ENCODE data around the gene TGFBI.
"Not testable (repeated sequence)": the region's sequence is repeated elsewhere in the genome, so short reads cannot be mapped to it uniquely, and the experiment has no call there.

Gene TGFBI

DNA sequence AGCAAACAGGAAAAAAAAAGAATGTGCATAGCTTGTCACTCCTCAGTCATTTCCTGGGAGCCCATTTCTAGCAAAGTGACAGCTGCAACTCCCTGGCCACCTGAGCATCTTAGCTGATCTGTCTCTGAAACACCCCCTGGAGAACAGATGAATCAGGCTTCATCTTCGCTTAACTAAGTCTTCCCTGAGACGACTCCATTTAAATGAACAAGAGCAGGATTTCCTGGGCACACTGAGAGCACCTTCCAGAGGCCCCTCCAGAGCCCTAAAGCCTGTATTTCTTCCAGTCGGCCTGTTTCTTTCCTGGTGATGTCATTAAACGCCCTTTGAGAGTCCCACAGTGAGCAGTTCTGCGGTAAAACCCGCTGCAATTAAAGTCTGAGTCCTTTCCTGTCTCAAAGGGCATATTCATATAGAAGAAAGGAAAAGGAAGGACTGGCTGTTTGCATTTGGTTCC lies 13.9 kb downstream of the TGFBI start:
- H3K4me3 ChIP-seq (replicated peaks; ENCODE audit: low read depth, low read length): no peak overlapping the region
- peaks cover 4% of the 10 kb centered on the region for H3K27me3 ChIP-seq (replicated peaks; ENCODE audit: control insufficient read depth, insufficient read depth, low read length)
- no peaks in the 10 kb centered on the region for H3K36me3 ChIP-seq (ENCODE audit: control insufficient read depth, insufficient read depth, low read length)
- no peak for DNase-seq (ENCODE audit: extremely low read depth, insufficient read length)
- TF ChIP-seq, protein P1, sequence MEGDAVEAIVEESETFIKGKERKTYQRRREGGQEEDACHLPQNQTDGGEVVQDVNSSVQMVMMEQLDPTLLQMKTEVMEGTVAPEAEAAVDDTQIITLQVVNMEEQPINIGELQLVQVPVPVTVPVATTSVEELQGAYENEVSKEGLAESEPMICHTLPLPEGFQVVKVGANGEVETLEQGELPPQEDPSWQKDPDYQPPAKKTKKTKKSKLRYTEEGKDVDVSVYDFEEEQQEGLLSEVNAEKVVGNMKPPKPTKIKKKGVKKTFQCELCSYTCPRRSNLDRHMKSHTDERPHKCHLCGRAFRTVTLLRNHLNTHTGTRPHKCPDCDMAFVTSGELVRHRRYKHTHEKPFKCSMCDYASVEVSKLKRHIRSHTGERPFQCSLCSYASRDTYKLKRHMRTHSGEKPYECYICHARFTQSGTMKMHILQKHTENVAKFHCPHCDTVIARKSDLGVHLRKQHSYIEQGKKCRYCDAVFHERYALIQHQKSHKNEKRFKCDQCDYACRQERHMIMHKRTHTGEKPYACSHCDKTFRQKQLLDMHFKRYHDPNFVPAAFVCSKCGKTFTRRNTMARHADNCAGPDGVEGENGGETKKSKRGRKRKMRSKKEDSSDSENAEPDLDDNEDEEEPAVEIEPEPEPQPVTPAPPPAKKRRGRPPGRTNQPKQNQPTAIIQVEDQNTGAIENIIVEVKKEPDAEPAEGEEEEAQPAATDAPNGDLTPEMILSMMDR (IDR thresholded peaks at IDR 0.05; ENCODE audit: insufficient read depth, low read length, poor library complexity, severe bottlenecking): no peak

DNA sequence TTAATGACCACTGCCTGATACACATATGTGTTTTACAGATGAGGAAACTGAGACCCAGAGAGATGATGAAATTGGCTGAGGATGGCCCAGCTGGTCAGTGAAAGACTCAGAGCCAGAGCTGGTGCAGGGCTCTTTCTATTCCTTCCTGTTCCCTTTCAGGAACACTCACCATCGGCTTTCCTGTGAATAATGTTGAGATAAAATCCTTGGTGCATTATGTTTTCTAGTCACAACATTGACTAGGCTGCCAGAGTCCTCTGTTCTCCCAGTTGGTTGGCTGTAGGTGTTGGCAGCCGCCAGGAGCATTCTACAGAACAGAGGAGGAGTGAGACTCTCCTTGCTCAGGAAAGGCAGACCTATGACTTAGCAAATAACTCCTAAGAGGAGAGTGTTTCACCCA lies 14.8 kb downstream of the TGFBI start:
- TF ChIP-seq, protein P1 (IDR thresholded peaks at IDR 0.05; ENCODE audit: insufficient read depth, low read length, poor library complexity, severe bottlenecking): no peak
- Histone ChIP-seq H3K36me3 (ENCODE audit: control insufficient read depth, insufficient read depth, low read length) (no peaks in the 10 kb centered on the region), H3K27me3 (replicated peaks; ENCODE audit: control insufficient read depth, insufficient read depth, low read length) (peaks cover 4% of the 10 kb centered on the region), H3K4me3 (replicated peaks; ENCODE audit: low read depth, low read length) (no peak overlapping the region)
- DNase-seq (ENCODE audit: extremely low read depth, insufficient read length): no peak

DNA sequence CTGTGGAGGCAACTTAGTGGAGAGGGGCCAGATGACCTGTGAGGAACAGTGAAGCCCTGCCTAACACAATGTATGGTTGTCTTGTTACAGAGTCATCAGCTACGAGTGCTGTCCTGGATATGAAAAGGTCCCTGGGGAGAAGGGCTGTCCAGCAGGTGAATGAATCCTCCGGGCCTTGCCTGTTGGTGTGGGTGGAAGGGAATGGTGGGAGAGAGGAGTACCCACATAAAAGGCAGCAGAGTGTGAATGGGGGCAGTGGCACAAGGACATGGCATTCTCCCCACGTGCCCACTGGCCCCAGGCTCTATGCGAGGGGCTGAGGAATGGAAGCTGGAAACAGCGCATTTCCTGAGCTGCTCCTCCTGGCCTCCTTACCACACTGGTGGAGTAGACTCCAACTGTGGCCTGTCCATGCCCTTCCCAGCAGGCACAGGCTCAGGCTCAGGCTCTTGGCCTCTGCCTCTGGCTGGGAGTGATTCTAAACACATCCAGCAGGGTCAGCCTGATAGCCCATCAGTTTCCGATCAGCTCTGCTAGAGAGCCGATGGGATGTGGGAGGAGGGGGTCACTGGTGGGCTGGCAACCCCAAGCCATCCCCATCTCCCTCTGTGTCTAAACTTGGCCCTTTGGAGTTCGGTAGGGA lies 15.3 kb downstream of the TGFBI start:
- TF ChIP-seq, protein P1 (IDR thresholded peaks at IDR 0.05; ENCODE audit: insufficient read depth, low read length, poor library complexity, severe bottlenecking): no peak
- DNase-seq (ENCODE audit: extremely low read depth, insufficient read length): no peak
- Histone ChIP-seq H3K4me3 (replicated peaks; ENCODE audit: low read depth, low read length) (no peak overlapping the region), H3K27me3 (replicated peaks; ENCODE audit: control insufficient read depth, insufficient read depth, low read length) (peaks cover 4% of the 10 kb centered on the region), H3K36me3 (ENCODE audit: control insufficient read depth, insufficient read depth, low read length) (no peaks in the 10 kb centered on the region)

DNA sequence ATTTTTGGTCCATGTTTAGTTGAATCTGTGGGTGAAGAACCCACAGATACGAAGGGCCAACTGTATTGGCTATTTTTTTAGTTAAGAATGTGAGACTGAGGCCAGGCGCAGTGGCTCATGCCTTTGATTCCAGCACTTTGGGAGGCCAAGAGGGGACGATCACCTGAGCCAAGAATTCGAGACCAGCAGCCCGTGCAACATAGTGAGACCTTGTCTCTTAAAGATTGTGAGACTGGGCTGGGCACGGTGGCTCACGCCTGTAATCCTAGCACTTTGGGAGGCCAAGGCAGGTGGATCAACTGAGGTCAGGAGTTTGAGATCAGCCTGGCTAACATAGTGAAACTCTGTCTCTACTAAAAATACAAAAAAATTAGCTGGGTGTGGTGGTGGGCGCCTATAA lies 16.2 kb downstream of the TGFBI start:
- H3K4me3 ChIP-seq (replicated peaks; ENCODE audit: low read depth, low read length); DNase-seq (ENCODE audit: extremely low read depth, insufficient read length); H3K36me3 ChIP-seq (ENCODE audit: control insufficient read depth, insufficient read depth, low read length); H3K27me3 ChIP-seq (replicated peaks; ENCODE audit: control insufficient read depth, insufficient read depth, low read length): not testable (repeated sequence)

DNA sequence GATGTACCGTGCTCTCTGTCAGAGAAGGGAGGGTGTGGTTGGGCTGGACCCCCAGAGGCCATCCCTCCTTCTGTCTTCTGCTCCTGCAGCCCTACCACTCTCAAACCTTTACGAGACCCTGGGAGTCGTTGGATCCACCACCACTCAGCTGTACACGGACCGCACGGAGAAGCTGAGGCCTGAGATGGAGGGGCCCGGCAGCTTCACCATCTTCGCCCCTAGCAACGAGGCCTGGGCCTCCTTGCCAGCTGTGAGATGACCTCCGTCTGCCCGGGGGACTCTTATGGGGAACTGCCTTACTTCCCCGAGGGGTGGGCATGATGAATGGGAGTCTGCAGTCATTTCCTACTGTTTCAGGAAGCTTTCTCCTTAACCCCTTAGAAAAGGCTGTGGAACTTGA lies 17.5 kb downstream of the TGFBI start:
- no peak for DNase-seq (ENCODE audit: extremely low read depth, insufficient read length)
- no peak overlapping the region for H3K4me3 ChIP-seq (replicated peaks; ENCODE audit: low read depth, low read length)
- no peaks in the 10 kb centered on the region for H3K36me3 ChIP-seq (ENCODE audit: control insufficient read depth, insufficient read depth, low read length)
- TF ChIP-seq, protein P1 (IDR thresholded peaks at IDR 0.05; ENCODE audit: insufficient read depth, low read length, poor library complexity, severe bottlenecking): no peak
- peaks cover 3% of the 10 kb centered on the region for H3K27me3 ChIP-seq (replicated peaks; ENCODE audit: control insufficient read depth, insufficient read depth, low read length)

DNA sequence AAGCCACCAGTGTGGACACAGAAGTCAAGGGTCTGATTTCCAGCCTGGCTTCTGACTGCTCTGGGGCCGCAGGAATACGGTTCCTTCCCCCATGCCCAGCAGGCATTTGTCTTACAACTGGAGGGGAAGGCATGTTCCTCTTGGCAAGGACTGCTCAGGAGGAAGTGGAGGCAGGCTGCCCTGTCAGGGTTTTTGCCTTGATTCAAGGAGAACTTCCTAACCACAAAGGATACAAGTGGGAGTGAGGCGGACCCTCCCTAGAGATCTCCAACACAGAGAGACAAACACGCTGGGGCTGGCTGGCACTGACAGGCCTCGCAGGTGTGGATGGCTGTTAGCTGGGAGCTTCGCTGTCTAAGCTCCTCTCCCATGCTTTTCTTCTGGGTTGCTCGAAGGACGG lies 19.1 kb downstream of the TGFBI start:
- H3K36me3 ChIP-seq (ENCODE audit: control insufficient read depth, insufficient read depth, low read length): no peaks in the 10 kb centered on the region
- H3K4me3 ChIP-seq (replicated peaks; ENCODE audit: low read depth, low read length): no peak overlapping the region
- TF ChIP-seq, protein P1 (IDR thresholded peaks at IDR 0.05; ENCODE audit: insufficient read depth, low read length, poor library complexity, severe bottlenecking): no peak
- peaks cover 3% of the 10 kb centered on the region for H3K27me3 ChIP-seq (replicated peaks; ENCODE audit: control insufficient read depth, insufficient read depth, low read length)
- no peak for DNase-seq (ENCODE audit: extremely low read depth, insufficient read length)

All from GM06990 (cell line).